PC-9 (cell line): ENCODE measurements around the gene SPACA5B.

Source experiments
- CTCF ChIP-seq: fragments of 200-600 bp; sonication (generic); conservative IDR thresholded peaks from 2 replicates; pipeline ENCODE4 v1.6.1; 2017; ENCODE audit warnings: mixed run types, antibody characterized with exemption, mild to moderate bottlenecking, moderate library complexity
- EZH2 ChIP-seq: fragments of 200-600 bp; sonication (generic); IDR thresholded peaks from 2 replicates; pipeline ENCODE4 v1.8.0; 2017; ENCODE audit warnings: antibody characterized with exemption, low read depth

GRCh38 chrX:48165241-48165640 lies 34.8 kb downstream of the SPACA5B start:
- TF ChIP-seq CTCF: no peak
- TF ChIP-seq EZH2: no peak
